HCT116 (cell line): ENCODE results near the gene C19orf25. TPM values are rescaled to one million over a fixed set of nuclear protein-coding genes. Genes with fewer than 3 reads are reported as not detected.

Experiments
- ATAC-seq: fragments of 200-7000 bp; cut with Tn5 transposase; 2 replicates; pipeline ENCODE4 v1.9.1; 2020; ENCODE audit warnings: mild to moderate bottlenecking, moderate library complexity
- BruUV-seq: library from RNA; stranded (reverse); fragments of 400-500 nt; replicated peaks from 2 replicates; lab custom pipeline; 2021; lab: Mats Ljungman, UMichigan
- CTCF ChIA-PET: fragments of 300-600 bp; sonication (Branson Sonifier 250); formaldehyde crosslinking; loops from one replicate; lab custom pipeline; 2021; ENCODE audit warnings: antibody characterized with exemption; lab: Charles Lee
- POLR2A ChIA-PET: fragments of 300-600, 350-600 bp; sonication (Branson Sonifier 250); formaldehyde crosslinking; loops from one replicate; lab custom pipeline; 2021; ENCODE audit warnings: antibody characterized with exemption; lab: Charles Lee
- RAD21 ChIA-PET, 2 experiments: fragments of 300-600 bp; sonication (Branson Sonifier 250); formaldehyde crosslinking; loops; one replicate each; lab custom pipeline; 2023; ENCODE audit warnings: low total read pairs in 2 of 2; ENCODE audit not compliant: uncharacterized antibody in 2 of 2, unreplicated experiment in 2 of 2, low non-redundant PET in 1 of 2; lab: Charles Lee
- DNase-seq: peaks from one replicate; pipeline ENCODE4 v3.0.0-alpha.2; 2010; ENCODE audit warnings: low read depth, low spot score
- H2AFZ ChIP-seq: fragments of 200-600 bp; shearing (Covaris generic), sonication (generic); 2 replicates; pipeline ENCODE4 v1.6.1; 2017; ENCODE audit warnings: low read depth, mixed run types, mixed read lengths, antibody characterized with exemption, low read length; ENCODE audit not compliant: poor library complexity, severe bottlenecking
- H3K27ac ChIP-seq: 2 replicates; pipeline ENCODE4 v1.5.1; 2012; ENCODE audit warnings: low read depth, low read length
- H3K27me3 ChIP-seq: fragments of 200-600 bp; sonication (generic); 2 replicates; pipeline ENCODE4 v1.6.1; 2016; ENCODE audit warnings: mixed run types, low read length, mixed read lengths; ENCODE audit not compliant: insufficient read depth
- H3K36me3 ChIP-seq, 2 experiments: fragments of 200-500 bp in 1 of 2; fragments of 200-600 bp in 1 of 2; sonication (Bioruptor generic) in 1 of 2; sonication (generic) in 1 of 2; 2 replicates each; pipeline versions ENCODE4 v1.5.1 to v1.6.1; 2014 to 2016; ENCODE audit warnings: low read length in 2 of 2, inconsistent platforms in 1 of 2, mixed read lengths in 1 of 2, mixed run types in 1 of 2; ENCODE audit not compliant: insufficient read depth in 2 of 2, control insufficient read depth in 1 of 2
- H3K4me1 ChIP-seq, 2 experiments: fragments of 200-600 bp in 1 of 2; sonication (generic) in 1 of 2; 2 replicates each; pipeline versions ENCODE4 v1.5.1 to v1.6.1; 2012 to 2017; ENCODE audit warnings: low read length in 2 of 2, inconsistent platforms in 1 of 2, mild to moderate bottlenecking in 1 of 2, mixed read lengths in 1 of 2, mixed run types in 1 of 2, moderate library complexity in 1 of 2; ENCODE audit not compliant: insufficient read depth in 2 of 2, control insufficient read depth in 1 of 2
- H3K4me2 ChIP-seq: fragments of 200-600 bp; sonication (generic); 2 replicates; pipeline ENCODE4 v1.6.1; 2017; ENCODE audit warnings: mixed run types, low read length, mixed read lengths
- H3K4me3 ChIP-seq, 2 experiments: fragments of 200-600 bp in 1 of 2; sonication (generic) in 1 of 2; replicated peaks in 1 of 2; 2 replicates each; pipeline ENCODE4 v1.5.1; 2011 to 2016; ENCODE audit warnings: low read length in 2 of 2, control low read depth in 1 of 2, low read depth in 1 of 2, mild to moderate bottlenecking in 1 of 2, mixed read lengths in 1 of 2, mixed run types in 1 of 2
- H3K79me2 ChIP-seq: fragments of 200-600 bp; sonication (generic); 2 replicates; pipeline ENCODE4 v1.6.1; 2017; ENCODE audit warnings: mild to moderate bottlenecking, mixed run types, low read length, moderate library complexity, mixed read lengths; ENCODE audit not compliant: insufficient read depth
- H3K9ac ChIP-seq: fragments of 200-600 bp; sonication (generic); 2 replicates; pipeline ENCODE4 v1.6.1; 2016; ENCODE audit warnings: low read length, mixed read lengths
- H3K9me2 ChIP-seq: fragments of 200-600 bp; sonication (generic), shearing (Covaris generic); 2 replicates; pipeline ENCODE4 v1.6.1; 2017; ENCODE audit warnings: mixed run types, mild to moderate bottlenecking, moderate library complexity; ENCODE audit not compliant: insufficient read depth
- H3K9me3 ChIP-seq, 2 experiments: fragments of 200-500 bp in 1 of 2; fragments of 200-600 bp in 1 of 2; sonication (Bioruptor generic) in 1 of 2; sonication (generic) in 1 of 2; 2 replicates each; pipeline ENCODE4 v1.6.1; 2014 to 2017; ENCODE audit warnings: low read length in 2 of 2, mixed read lengths in 2 of 2, inconsistent platforms in 1 of 2, low read depth in 1 of 2, mild to moderate bottlenecking in 1 of 2, mixed run types in 1 of 2, moderate library complexity in 1 of 2; ENCODE audit not compliant: control insufficient read depth in 1 of 2, insufficient read depth in 1 of 2
- H4K20me1 ChIP-seq: fragments of 200-600 bp; sonication (generic), shearing (Covaris generic); 2 replicates; pipeline ENCODE4 v1.6.1; 2017; ENCODE audit warnings: mixed run types, mild to moderate bottlenecking, moderate library complexity; ENCODE audit not compliant: insufficient read depth
- FOSL1 ChIP-seq: IDR thresholded peaks from 2 replicates; pipeline ENCODE4 v1.6.1; 2012; ENCODE audit warnings: low read depth
- YY1 ChIP-seq: IDR thresholded peaks from 2 replicates; pipeline ENCODE4 v1.6.1; 2011; ENCODE audit warnings: low read length, low read depth, moderate library complexity, mild to moderate bottlenecking; ENCODE audit not compliant: insufficient replicate concordance; ENCODE audit errors: extremely low read depth
- intact Hi-C: fragments of 100-400 bp; cut with micrococcal nuclease; formaldehyde crosslinking; loops from 2 replicates; pipeline ENCODE4 v1.10.0; 2022
- total RNA-seq: library from RNA; stranded (reverse); gene quantifications from one replicate; pipeline ENCODE4 v1.2.1, GENCODE V29; 2021; ENCODE audit not compliant: unreplicated experiment
- TF ChIP-seq, protein P1 (sequence below): IDR thresholded peaks from 2 replicates; pipeline ENCODE4 v1.6.1; 2012

Gene C19orf25
- total RNA-seq, 1 experiment from 2014 or later = 48.8 TPM

GRCh38 chr19:1495051-1495798 is 16.2 kb upstream of the C19orf25 start:
- H3K79me2 ChIP-seq = peaks cover 7% of the 10 kb centered on the region; the same call in 1 of the 2 replicates
- H2AFZ ChIP-seq = no peak overlapping the region
- no peak overlapping the region for H3K27ac ChIP-seq
- intact Hi-C loops = no loop called here
- ChIA-PET POLR2A (no interaction called here), RAD21 (no interaction called here), CTCF (no interaction called here)
- no peaks in the 10 kb centered on the region for H3K27me3 ChIP-seq
- no peak overlapping the region for H3K4me3 ChIP-seq
- TF ChIP-seq FOSL1 = no peak
- TF ChIP-seq, protein P1, sequence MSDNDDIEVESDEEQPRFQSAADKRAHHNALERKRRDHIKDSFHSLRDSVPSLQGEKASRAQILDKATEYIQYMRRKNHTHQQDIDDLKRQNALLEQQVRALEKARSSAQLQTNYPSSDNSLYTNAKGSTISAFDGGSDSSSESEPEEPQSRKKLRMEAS = no peak
- H3K9me2 ChIP-seq = no peaks in the 10 kb centered on the region
- no TSS peak for BruUV-seq
- H3K9ac ChIP-seq = no peak overlapping the region
- peaks cover 13 to 26% of the 10 kb centered on the region in 2 experiments; a peak in 3 of 4 replicates for H3K4me1 ChIP-seq
- DNase-seq (no peak), ATAC-seq (no peak)
- no peaks in the 10 kb centered on the region for H3K36me3 ChIP-seq
- no peaks in the 10 kb centered on the region for H4K20me1 ChIP-seq
- no peak overlapping the region for H3K4me2 ChIP-seq
- no peaks in the 10 kb centered on the region for H3K9me3 ChIP-seq

- ATAC-seq = no peak
- Histone ChIP-seq H3K4me3 (no peak overlapping the region), H3K9me3 (no peaks in the 10 kb centered on the region), H3K27me3 (no peaks in the 10 kb centered on the region), H2AFZ (no peak overlapping the region), H3K9ac (no peak overlapping the region), H3K4me2 (no peak overlapping the region), H3K9me2 (no peaks in the 10 kb centered on the region), H3K4me1 (peaks cover 19 to 33% of the 10 kb centered on the region in 2 experiments), H4K20me1 (no peaks in the 10 kb centered on the region), H3K27ac (no peak overlapping the region), H3K79me2 (peaks cover 7% of the 10 kb centered on the region; the same call in 1 of the 2 replicates), H3K36me3 (no peaks in the 10 kb centered on the region)
- no TSS peak for BruUV-seq
- DNase-seq = no peak
- ChIA-PET POLR2A (no interaction called here), CTCF (no interaction called here), RAD21 (no interaction called here)
- intact Hi-C loops = no loop called here
- no peak for TF ChIP-seq YY1
Measured at GRCh38 chr19:1494115-1494815, 15.2 kb upstream of the C19orf25 start.
